NB4 (cell line): ENCODE data around the gene LILRA1.
"Not testable (repeated sequence)": the region's sequence is repeated elsewhere in the genome, so short reads cannot be mapped to it uniquely, and the experiment has no call there.

Source experiments
- DNase-seq: peaks from one replicate; pipeline ENCODE4 v3.0.0; 2010; ENCODE audit warnings: low read depth
- H3K4me3 ChIP-seq: one replicate; pipeline ENCODE4 v1.5.1; 2011; ENCODE audit warnings: mild to moderate bottlenecking, low read depth, low read length, moderate library complexity
- CTCF ChIP-seq: IDR thresholded peaks from one replicate; pipeline ENCODE4 v1.5.1; 2012; ENCODE audit warnings: low read depth, low read length
- MAX ChIP-seq: IDR thresholded peaks from 2 replicates; pipeline ENCODE4 v1.6.1; 2011; ENCODE audit warnings: low read depth, low read length
- MYC ChIP-seq: IDR thresholded peaks from 2 replicates; pipeline ENCODE4 v1.6.1; 2011; ENCODE audit warnings: low read depth, low read length
- POLR2A ChIP-seq: IDR thresholded peaks from 2 replicates; pipeline ENCODE4 v1.6.1; 2011; ENCODE audit warnings: mild to moderate bottlenecking; ENCODE audit not compliant: insufficient read length; ENCODE audit errors: extremely low read depth

Gene LILRA1

GRCh38 chr19:54638683-54639082 lies 45.3 kb downstream of the LILRA1 start:
- TF ChIP-seq MAX (no peak), MYC (no peak), POLR2A (no peak), CTCF (no peak)
- no peak for DNase-seq
- H3K4me3 ChIP-seq: no peak overlapping the region

GRCh38 chr19:54642953-54643352 lies 49.5 kb downstream of the LILRA1 start:
- not testable (repeated sequence) for H3K4me3 ChIP-seq, DNase-seq

- H3K4me3 ChIP-seq, DNase-seq: not testable (repeated sequence)
These were observed 50.2 kb downstream of the LILRA1 start for GRCh38 chr19:54643583-54643982.

- DNase-seq: no peak
- no peak for TF ChIP-seq POLR2A
- no peak for TF ChIP-seq MAX
- no peak for TF ChIP-seq MYC
- TF ChIP-seq CTCF: no peak
- no peak overlapping the region for H3K4me3 ChIP-seq
These were observed 50.6 kb downstream of the LILRA1 start for GRCh38 chr19:54644056-54644455.

- no peak overlapping the region for H3K4me3 ChIP-seq
- no peak for DNase-seq
- TF ChIP-seq CTCF: no peak
- TF ChIP-seq POLR2A: no peak
- TF ChIP-seq MYC: no peak
- TF ChIP-seq MAX: no peak
These were observed 53.0 kb downstream of the LILRA1 start for GRCh38 chr19:54646331-54646841.

GRCh38 chr19:54648129-54648528 lies 54.7 kb downstream of the LILRA1 start:
- no peak for DNase-seq
- TF ChIP-seq CTCF (no peak), POLR2A (no peak)
- no peak overlapping the region for H3K4me3 ChIP-seq

- TF ChIP-seq POLR2A (no peak), MAX (no peak), MYC (no peak), CTCF (no peak)
- no peak for DNase-seq
- H3K4me3 ChIP-seq: no peak overlapping the region
These were observed 56.8 kb downstream of the LILRA1 start for GRCh38 chr19:54650108-54650655.
